HCT116 (cell line): Measurements from ENCODE around the gene HLA-DRA. TPM values are rescaled to one million over a fixed set of nuclear protein-coding genes. Genes with fewer than 3 reads are reported as not detected.

Source experiments
- ATAC-seq: fragments of 200-7000 bp; cut with Tn5 transposase; 2 replicates; pipeline ENCODE4 v1.9.1; 2020; ENCODE audit warnings: mild to moderate bottlenecking, moderate library complexity
- BruUV-seq: library from RNA; stranded (reverse); fragments of 400-500 nt; replicated peaks from 2 replicates; lab custom pipeline; 2021; lab: Mats Ljungman, UMichigan
- CTCF ChIA-PET: fragments of 300-600 bp; sonication (Branson Sonifier 250); formaldehyde crosslinking; loops from one replicate; lab custom pipeline; 2021; ENCODE audit warnings: antibody characterized with exemption; lab: Charles Lee
- POLR2A ChIA-PET: fragments of 300-600, 350-600 bp; sonication (Branson Sonifier 250); formaldehyde crosslinking; loops from one replicate; lab custom pipeline; 2021; ENCODE audit warnings: antibody characterized with exemption; lab: Charles Lee
- RAD21 ChIA-PET, 2 experiments: fragments of 300-600 bp; sonication (Branson Sonifier 250); formaldehyde crosslinking; loops; one replicate each; lab custom pipeline; 2023; ENCODE audit warnings: low total read pairs in 2 of 2; ENCODE audit not compliant: uncharacterized antibody in 2 of 2, unreplicated experiment in 2 of 2, low non-redundant PET in 1 of 2; lab: Charles Lee
- DNase-seq: peaks from one replicate; pipeline ENCODE4 v3.0.0-alpha.2; 2010; ENCODE audit warnings: low read depth, low spot score
- H2AFZ ChIP-seq: fragments of 200-600 bp; shearing (Covaris generic), sonication (generic); 2 replicates; pipeline ENCODE4 v1.6.1; 2017; ENCODE audit warnings: low read depth, mixed run types, mixed read lengths, antibody characterized with exemption, low read length; ENCODE audit not compliant: poor library complexity, severe bottlenecking
- H3K27ac ChIP-seq: 2 replicates; pipeline ENCODE4 v1.5.1; 2012; ENCODE audit warnings: low read depth, low read length
- H3K27me3 ChIP-seq: fragments of 200-600 bp; sonication (generic); 2 replicates; pipeline ENCODE4 v1.6.1; 2016; ENCODE audit warnings: mixed run types, low read length, mixed read lengths; ENCODE audit not compliant: insufficient read depth
- H3K36me3 ChIP-seq, 2 experiments: fragments of 200-500 bp in 1 of 2; fragments of 200-600 bp in 1 of 2; sonication (Bioruptor generic) in 1 of 2; sonication (generic) in 1 of 2; 2 replicates each; pipeline versions ENCODE4 v1.5.1 to v1.6.1; 2014 to 2016; ENCODE audit warnings: low read length in 2 of 2, inconsistent platforms in 1 of 2, mixed read lengths in 1 of 2, mixed run types in 1 of 2; ENCODE audit not compliant: insufficient read depth in 2 of 2, control insufficient read depth in 1 of 2
- H3K4me1 ChIP-seq, 2 experiments: fragments of 200-600 bp in 1 of 2; sonication (generic) in 1 of 2; 2 replicates each; pipeline versions ENCODE4 v1.5.1 to v1.6.1; 2012 to 2017; ENCODE audit warnings: low read length in 2 of 2, inconsistent platforms in 1 of 2, mild to moderate bottlenecking in 1 of 2, mixed read lengths in 1 of 2, mixed run types in 1 of 2, moderate library complexity in 1 of 2; ENCODE audit not compliant: insufficient read depth in 2 of 2, control insufficient read depth in 1 of 2
- H3K4me2 ChIP-seq: fragments of 200-600 bp; sonication (generic); 2 replicates; pipeline ENCODE4 v1.6.1; 2017; ENCODE audit warnings: mixed run types, low read length, mixed read lengths
- H3K4me3 ChIP-seq, 2 experiments: fragments of 200-600 bp in 1 of 2; sonication (generic) in 1 of 2; replicated peaks in 1 of 2; 2 replicates each; pipeline ENCODE4 v1.5.1; 2011 to 2016; ENCODE audit warnings: low read length in 2 of 2, control low read depth in 1 of 2, low read depth in 1 of 2, mild to moderate bottlenecking in 1 of 2, mixed read lengths in 1 of 2, mixed run types in 1 of 2
- H3K79me2 ChIP-seq: fragments of 200-600 bp; sonication (generic); 2 replicates; pipeline ENCODE4 v1.6.1; 2017; ENCODE audit warnings: mild to moderate bottlenecking, mixed run types, low read length, moderate library complexity, mixed read lengths; ENCODE audit not compliant: insufficient read depth
- H3K9ac ChIP-seq: fragments of 200-600 bp; sonication (generic); 2 replicates; pipeline ENCODE4 v1.6.1; 2016; ENCODE audit warnings: low read length, mixed read lengths
- H3K9me2 ChIP-seq: fragments of 200-600 bp; sonication (generic), shearing (Covaris generic); 2 replicates; pipeline ENCODE4 v1.6.1; 2017; ENCODE audit warnings: mixed run types, mild to moderate bottlenecking, moderate library complexity; ENCODE audit not compliant: insufficient read depth
- H3K9me3 ChIP-seq, 2 experiments: fragments of 200-500 bp in 1 of 2; fragments of 200-600 bp in 1 of 2; sonication (Bioruptor generic) in 1 of 2; sonication (generic) in 1 of 2; 2 replicates each; pipeline ENCODE4 v1.6.1; 2014 to 2017; ENCODE audit warnings: low read length in 2 of 2, mixed read lengths in 2 of 2, inconsistent platforms in 1 of 2, low read depth in 1 of 2, mild to moderate bottlenecking in 1 of 2, mixed run types in 1 of 2, moderate library complexity in 1 of 2; ENCODE audit not compliant: control insufficient read depth in 1 of 2, insufficient read depth in 1 of 2
- H4K20me1 ChIP-seq: fragments of 200-600 bp; sonication (generic), shearing (Covaris generic); 2 replicates; pipeline ENCODE4 v1.6.1; 2017; ENCODE audit warnings: mixed run types, mild to moderate bottlenecking, moderate library complexity; ENCODE audit not compliant: insufficient read depth
- CBX3 ChIP-seq: IDR thresholded peaks from 2 replicates; pipeline ENCODE4 v1.6.1; 2012; ENCODE audit warnings: low read depth
- CTCF ChIP-seq, 3 experiments: fragments of 200-600 bp in 1 of 3; sonication (generic) in 1 of 3; IDR thresholded peaks in 2 of 3; conservative IDR thresholded peaks in 1 of 3; 2 replicates each; pipeline ENCODE4 v1.5.1; 2012 to 2017; ENCODE audit warnings: low read depth in 2 of 3, low read length in 2 of 3, antibody characterized with exemption in 1 of 3, borderline replicate concordance in 1 of 3, control low read depth in 1 of 3, mild to moderate bottlenecking in 1 of 3, mixed read lengths in 1 of 3, mixed run types in 1 of 3, moderate library complexity in 1 of 3; ENCODE audit not compliant: insufficient read depth in 1 of 3
- JUND ChIP-seq: IDR thresholded peaks from 2 replicates; pipeline ENCODE4 v1.6.1; 2012
- REST ChIP-seq: IDR thresholded peaks from 2 replicates; pipeline ENCODE4 v1.6.1; 2012; ENCODE audit warnings: low read depth
- SIN3A ChIP-seq: IDR thresholded peaks from 2 replicates; pipeline ENCODE4 v1.6.1; 2012; ENCODE audit warnings: low read depth
- intact Hi-C: fragments of 100-400 bp; cut with micrococcal nuclease; formaldehyde crosslinking; loops from 2 replicates; pipeline ENCODE4 v1.10.0; 2022
- total RNA-seq: library from RNA; stranded (reverse); gene quantifications from one replicate; pipeline ENCODE4 v1.2.1, GENCODE V29; 2021; ENCODE audit not compliant: unreplicated experiment

HLA-DRA gene
- total RNA-seq, 1 experiment from 2014 or later, result 4.7 TPM

GRCh38 chr6:32427934-32428474, 11.7 kb upstream of the HLA-DRA start:
- no peaks in the 10 kb centered on the region for H3K79me2 ChIP-seq
- no peak overlapping the region for H3K4me3 ChIP-seq
- H3K27ac ChIP-seq, result no peak overlapping the region
- H3K36me3 ChIP-seq, result no peaks in the 10 kb centered on the region
- ATAC-seq (no peak), DNase-seq (no peak)
- no peaks in the 10 kb centered on the region for H4K20me1 ChIP-seq
- BruUV-seq, result no TSS peak
- no peaks in the 10 kb centered on the region for H3K4me1 ChIP-seq
- H3K9me2 ChIP-seq, result no peaks in the 10 kb centered on the region
- H3K27me3 ChIP-seq, result no peaks in the 10 kb centered on the region
- H2AFZ ChIP-seq, result no peak overlapping the region
- no peak overlapping the region for H3K4me2 ChIP-seq
- TF ChIP-seq CTCF (IDR thresholded peaks at IDR 0.05 in 2 of 3, conservative IDR thresholded peaks at IDR 0.05 in 1 of 3; ENCODE audit: borderline replicate concordance in 1 of 3, insufficient read depth in 1 of 3, low read depth in 2 of 3, low read length in 2 of 3), result no peak
- no peak for TF ChIP-seq CBX3
- no peak for TF ChIP-seq JUND
- TF ChIP-seq REST, result no peak
- TF ChIP-seq SIN3A, result no peak
- no peaks in the 10 kb centered on the region for H3K9me3 ChIP-seq
- CTCF ChIA-PET, result no interaction called here
- intact Hi-C loops, result no loop called here
- POLR2A ChIA-PET, result no interaction called here
- RAD21 ChIA-PET, result no interaction called here
- no peak overlapping the region for H3K9ac ChIP-seq
